ENCODE measurements around the gene SRM. TPM values are rescaled to one million over a fixed set of nuclear protein-coding genes. Genes with fewer than 3 reads are reported as not detected.

The SRM gene
- 62.9 and 63.4 TPM in 2 replicates for total RNA-seq

GRCh38 chr1:11059968-11060830 lies at the start of gene SRM:
TSS of gene SRM (minus strand) at chr1:11060018. CDS start at chr1:11059943, 75 bp downstream.

GRCh38 chr1:11099310-11100148 lies 39.7 kb upstream of the SRM start, which contains the start of gene EXOSC10:
TSS of gene EXOSC10 (minus strand) at chr1:11099869. CDS start at chr1:11099831, 38 bp downstream.

GRCh38 chr1:11046625-11047365 lies 13.0 kb downstream of the SRM start, which contains the start of gene MASP2:
TSS of gene MASP2 (minus strand) at chr1:11047239. CDS start at chr1:11047207, 32 bp downstream.

GRCh38 chr1:11012260-11013159 lies 47.3 kb downstream of the SRM start, which contains the start of gene TARDBP:
TSS of gene TARDBP (plus strand) at chr1:11012654. CDS start at chr1:11013728, 1,074 bp downstream.

Other genes with a start within 250 kb of the SRM start
- 12.5 and 31.4 TPM in 2 replicates for gene TARDBP, start 47.4 kb downstream of the SRM start, total RNA-seq
- not detected in 2 replicates for gene MASP2, start 12.8 kb downstream of the SRM start, total RNA-seq
- 39.0 and 39.7 TPM in 2 replicates for gene EXOSC10, start 39.9 kb upstream of the SRM start, total RNA-seq
- not detected in 2 replicates for gene ANGPTL7, start 129.3 kb upstream of the SRM start, total RNA-seq
- gene MTOR, start 202.5 kb upstream of the SRM start, total RNA-seq = 18.8 and 19.3 TPM in 2 replicates
- gene UBIAD1, start 213.2 kb upstream of the SRM start, total RNA-seq = 7.6 TPM in 2 replicates